Lower leg skin (tissue), 4 donors: ENCODE data around the gene MAP3K7. TPM values are rescaled to one million over a fixed set of nuclear protein-coding genes. Genes with fewer than 3 reads are reported as not detected.

ENCODE experiments used
- DNase-seq, 2 donors: peaks; one replicate each; pipeline ENCODE4 v3.0.0-alpha.2; 2019; ENCODE audit warnings: low spot score in 2 of 2
- H3K4me3 ChIP-seq: fragments of 200-600 bp; sonication (generic); 2 replicates; pipeline ENCODE4 v1.5.1; 2017; ENCODE audit warnings: mild to moderate bottlenecking, low read depth; ENCODE audit not compliant: poor library complexity, severe bottlenecking
- CTCF ChIP-seq, 3 donors: fragments of 450-650 bp; IDR thresholded peaks; one replicate each; pipeline ENCODE4 v1.5.1; 2016; ENCODE audit warnings: antibody characterized with exemption in 3 of 3, mild to moderate bottlenecking in 3 of 3, moderate library complexity in 2 of 3
- POLR2A ChIP-seq, 2 donors: fragments of 450-650 bp; IDR thresholded peaks; one replicate each; pipeline ENCODE4 v1.6.1; 2016 to 2017; ENCODE audit warnings: antibody characterized with exemption in 2 of 2, mild to moderate bottlenecking in 1 of 2, moderate library complexity in 1 of 2
- WGBS, 2 donors: methylation state at CpG; one replicate each; pipeline ENCODE4 v1.1.5; 2018; 5-methylcytosine and 5-hydroxymethylcytosine counted together
- intact Hi-C: fragments of 100-400 bp; cut with DNase I; formaldehyde crosslinking; loops from one replicate; pipeline ENCODE4 v1.15.0; 2023; ENCODE audit warnings: low total_unique reads
- total RNA-seq, 4 donors: library from RNA; depleted of rRNA; stranded (reverse); fragments of >200 nt; gene quantifications; one replicate each; pipeline ENCODE4 v1.1.0, GENCODE V29; 2016

Gene MAP3K7
- total RNA-seq, 4 donors from 2014 or later: 21.5 to 25.8 (median 23.5) TPM

- 77% methylated on average over 4 of the region's 4 CpGs for WGBS, 2 donors
- TF ChIP-seq CTCF (IDR thresholded peaks at IDR 0.05) (no peak), POLR2A (IDR thresholded peaks at IDR 0.05) (no peak)
- no peak for DNase-seq
- intact Hi-C loops: no loop called here
- no peak overlapping the region for H3K4me3 ChIP-seq
These were observed 12.3 kb upstream of the MAP3K7 start for GRCh38 chr6:90599151-90599550.

- WGBS, 2 donors: 88% methylated on average over 4 of the region's 4 CpGs
- H3K4me3 ChIP-seq: no peak overlapping the region
- TF ChIP-seq POLR2A (IDR thresholded peaks at IDR 0.05) (no peak), CTCF (IDR thresholded peaks at IDR 0.05) (no peak)
- intact Hi-C loops: no loop called here
- no peak for DNase-seq
These were observed 11.5 kb upstream of the MAP3K7 start for GRCh38 chr6:90598192-90598951.

- TF ChIP-seq POLR2A (IDR thresholded peaks at IDR 0.05) (no peak), CTCF (IDR thresholded peaks at IDR 0.05) (no peak)
- intact Hi-C loops: no loop called here
- no peak overlapping the region for H3K4me3 ChIP-seq
- 63% methylated on average over 5 of the region's 5 CpGs for WGBS, 2 donors
- no peak for DNase-seq
These were observed 10.2 kb upstream of the MAP3K7 start for GRCh38 chr6:90596967-90597539.

GRCh38 chr6:90595854-90596253, 9.0 kb upstream of the MAP3K7 start:
- no peak for DNase-seq
- intact Hi-C loops: no loop called here
- TF ChIP-seq CTCF (IDR thresholded peaks at IDR 0.05): no peak
- no peak for TF ChIP-seq POLR2A (IDR thresholded peaks at IDR 0.05)
- WGBS, 2 donors: 64 to 67% methylated on average over 3 of the region's 3 CpGs
- no peak overlapping the region for H3K4me3 ChIP-seq

- TF ChIP-seq CTCF (IDR thresholded peaks at IDR 0.05): no peak
- no peak for DNase-seq
- 0 to 1% methylated on average over 18 of the region's 18 CpGs for WGBS, 2 donors
- peak overlapping the region; percentile 97 for H3K4me3 ChIP-seq
- intact Hi-C loops: no loop called here
These were observed 381 bp downstream of the MAP3K7 start for GRCh38 chr6:90586546-90586835.
